ACC112 (cell line): ENCODE data around the gene CHST6.
"Not testable (repeated sequence)": the region's sequence is repeated elsewhere in the genome, so short reads cannot be mapped to it uniquely, and the experiment has no call there.

Experiments used
- H2AFZ ChIP-seq: fragments of 200-600 bp; sonication (generic); one replicate; pipeline ENCODE4 v1.6.0; 2017; ENCODE audit warnings: antibody characterized with exemption, low read length; ENCODE audit not compliant: unreplicated experiment
- H3K27ac ChIP-seq: fragments of 200-600 bp; sonication (generic); 2 replicates; pipeline ENCODE4 v1.5.1; 2014; ENCODE audit warnings: low read depth, mild to moderate bottlenecking, antibody characterized with exemption, low read length, moderate library complexity
- H3K27me3 ChIP-seq: fragments of 200-600 bp; sonication (generic); 2 replicates; pipeline ENCODE4 v1.6.1; 2014; ENCODE audit warnings: mild to moderate bottlenecking, antibody characterized with exemption, low read length, moderate library complexity, mixed read lengths; ENCODE audit not compliant: insufficient read depth
- H3K36me3 ChIP-seq: fragments of 200-600 bp; sonication (generic); 2 replicates; pipeline ENCODE4 v1.6.1; 2016; ENCODE audit warnings: mild to moderate bottlenecking, antibody characterized with exemption, low read length, moderate library complexity, mixed read lengths; ENCODE audit not compliant: insufficient read depth
- H3K4me1 ChIP-seq: fragments of 200-600 bp; sonication (generic); one replicate; pipeline ENCODE4 v1.6.1; 2016; ENCODE audit warnings: low read length, mixed read lengths; ENCODE audit not compliant: insufficient read depth, unreplicated experiment, control insufficient read depth
- H3K4me3 ChIP-seq: fragments of 200-600 bp; sonication (generic); 2 replicates; pipeline ENCODE4 v1.5.1; 2014; ENCODE audit warnings: mild to moderate bottlenecking, low read depth, low read length
- H3K79me2 ChIP-seq: fragments of 200-600 bp; sonication (generic); one replicate; pipeline ENCODE4 v1.6.0; 2016; ENCODE audit warnings: low read length; ENCODE audit not compliant: control insufficient read depth, unreplicated experiment, insufficient read depth

Gene CHST6

DNA sequence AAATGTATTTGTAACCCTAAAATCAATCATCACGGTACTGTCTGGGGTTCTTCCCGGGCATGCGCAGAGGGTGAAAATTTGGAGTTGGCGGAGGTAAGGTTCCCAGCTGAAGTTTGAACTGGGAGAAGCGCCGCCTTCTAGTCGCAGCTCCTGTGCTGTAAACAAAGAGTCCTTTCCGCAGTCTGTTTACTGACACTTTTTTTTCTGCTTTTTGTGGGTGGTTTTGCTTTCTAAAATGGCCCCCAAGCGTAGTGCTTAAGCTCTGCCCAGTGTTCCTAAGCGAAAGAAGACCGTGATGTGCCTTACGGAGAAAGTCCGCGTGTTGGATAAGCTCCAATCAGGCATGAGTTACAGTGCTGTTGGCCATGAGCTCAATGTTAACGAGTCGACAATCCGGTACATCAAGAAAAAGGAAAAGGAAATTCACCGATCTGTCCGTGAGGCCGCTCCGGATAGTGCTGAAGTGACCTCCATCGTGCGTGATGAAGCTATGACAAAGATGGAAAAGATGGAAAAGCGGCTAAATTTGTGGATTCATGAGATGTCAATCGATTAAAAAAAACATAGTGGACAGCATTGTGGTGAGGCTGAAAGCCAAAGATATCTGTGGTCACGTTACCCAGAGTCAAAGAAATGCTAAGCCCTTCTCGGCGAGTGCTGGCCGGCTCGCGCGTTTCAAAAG lies 61.4 kb downstream of the CHST6 start:
- H2AFZ ChIP-seq: peak overlapping the region; percentile 79
- no peaks in the 10 kb centered on the region for H3K27me3 ChIP-seq
- peak overlapping the region; percentile 92 for H3K27ac ChIP-seq
- H3K4me3 ChIP-seq: peak overlapping the region; percentile 91
- peaks cover 11% of the 10 kb centered on the region for H3K4me1 ChIP-seq
- H3K79me2 ChIP-seq: peaks cover 36% of the 10 kb centered on the region
- no peaks in the 10 kb centered on the region for H3K36me3 ChIP-seq

DNA sequence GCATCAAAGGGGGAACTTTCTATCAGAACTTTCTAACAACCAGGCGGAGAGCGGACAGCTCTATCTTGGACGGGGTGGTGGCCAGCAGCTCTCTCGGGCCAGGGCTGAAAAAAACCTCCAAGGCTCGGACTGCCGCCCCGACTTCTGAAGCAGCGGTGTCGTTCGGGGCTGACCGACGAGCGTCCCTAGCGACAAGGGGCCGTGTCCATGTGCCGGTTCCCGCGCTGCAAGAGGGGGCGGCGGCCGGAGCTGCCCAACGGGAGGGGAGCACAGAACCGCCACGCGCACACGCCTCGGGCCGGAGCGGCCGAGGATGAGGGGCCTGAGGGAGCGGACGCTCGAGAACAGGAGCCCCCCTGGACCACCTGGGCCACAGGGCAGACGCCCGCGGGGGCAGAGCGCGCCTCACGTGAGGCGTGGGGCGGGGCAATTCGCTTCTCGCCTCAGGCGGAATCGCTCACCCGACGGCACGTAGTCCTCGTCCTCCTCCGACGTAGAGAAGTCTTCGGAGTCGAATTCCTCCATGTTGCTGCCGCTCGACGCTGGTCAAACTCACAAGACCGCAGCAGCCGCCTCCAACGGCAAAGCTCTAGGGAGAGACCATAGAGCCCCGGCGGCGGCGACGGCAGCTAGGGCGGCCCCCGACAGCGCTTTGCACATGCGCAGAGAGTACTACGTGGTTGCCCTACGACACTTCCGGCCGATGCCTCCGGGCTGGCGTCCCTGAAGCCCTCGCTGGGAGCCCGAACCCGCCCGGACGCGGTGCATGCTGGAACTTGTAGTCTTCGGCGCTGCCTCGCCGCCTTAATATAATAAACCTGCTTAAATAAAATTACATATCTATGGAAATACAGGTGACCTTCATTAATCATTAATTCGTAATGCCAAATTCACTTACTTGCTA lies 62.2 kb downstream of the CHST6 start, which contains the start of gene CFDP1:
CFDP1 (minus strand) TSS at position 676 of the 904 bp plus-strand sequence; CDS start at position 525, 151 bp downstream.
- Histone ChIP-seq H3K79me2 (peaks cover 43% of the 10 kb centered on the region), H3K4me3 (peak within 1 kb of the TSS; percentile 91), H3K36me3 (no peaks in the 10 kb centered on the region), H2AFZ (peak within 1 kb of the TSS; percentile 91), H3K27me3 (no peaks in the 10 kb centered on the region), H3K4me1 (peaks cover 11% of the 10 kb centered on the region), H3K27ac (peak within 1 kb of the TSS; percentile 92)

DNA sequence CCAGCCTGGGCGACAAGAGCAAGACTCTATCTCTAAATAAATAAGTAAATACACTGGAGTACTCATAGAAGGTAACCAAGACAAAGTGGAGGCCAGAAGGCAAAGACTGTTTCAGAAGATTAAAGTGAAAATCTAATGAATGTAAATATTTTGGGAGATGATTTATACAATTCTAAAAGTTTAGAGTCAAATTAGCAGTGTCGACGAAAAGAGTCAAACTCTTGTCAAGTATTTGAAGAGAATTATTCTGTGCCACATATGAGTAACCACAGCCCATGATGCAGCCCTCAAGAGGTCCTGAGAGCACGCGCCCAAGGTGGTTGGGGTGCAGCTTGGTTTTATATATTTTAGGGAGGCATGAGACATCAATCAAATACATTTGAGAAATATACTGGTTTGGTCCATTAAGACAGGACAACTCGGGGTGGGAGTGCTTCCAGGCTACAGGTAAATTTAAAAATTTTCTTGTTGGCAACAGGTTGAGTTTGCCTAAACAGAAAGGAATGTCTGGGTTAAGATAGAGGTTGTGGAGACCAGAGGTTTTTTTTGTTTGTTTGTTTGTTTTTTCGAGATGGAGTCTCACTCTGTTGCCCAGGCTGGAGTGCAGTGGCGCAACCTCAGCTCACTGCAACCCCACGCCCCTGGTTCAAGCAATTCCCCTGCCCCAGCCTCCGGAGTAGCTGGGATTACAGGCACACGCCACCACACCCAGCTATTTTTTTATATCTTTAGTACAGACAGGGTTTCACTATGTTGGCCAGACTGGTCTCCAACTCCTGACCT lies 65.4 kb downstream of the CHST6 start:
- no peak overlapping the region for H3K4me3 ChIP-seq
- no peaks in the 10 kb centered on the region for H3K36me3 ChIP-seq
- no peaks in the 10 kb centered on the region for H3K27me3 ChIP-seq
- H2AFZ ChIP-seq: no peak overlapping the region
- peaks cover 19% of the 10 kb centered on the region for H3K4me1 ChIP-seq
- no peak overlapping the region for H3K27ac ChIP-seq
- peaks cover 65% of the 10 kb centered on the region for H3K79me2 ChIP-seq

DNA sequence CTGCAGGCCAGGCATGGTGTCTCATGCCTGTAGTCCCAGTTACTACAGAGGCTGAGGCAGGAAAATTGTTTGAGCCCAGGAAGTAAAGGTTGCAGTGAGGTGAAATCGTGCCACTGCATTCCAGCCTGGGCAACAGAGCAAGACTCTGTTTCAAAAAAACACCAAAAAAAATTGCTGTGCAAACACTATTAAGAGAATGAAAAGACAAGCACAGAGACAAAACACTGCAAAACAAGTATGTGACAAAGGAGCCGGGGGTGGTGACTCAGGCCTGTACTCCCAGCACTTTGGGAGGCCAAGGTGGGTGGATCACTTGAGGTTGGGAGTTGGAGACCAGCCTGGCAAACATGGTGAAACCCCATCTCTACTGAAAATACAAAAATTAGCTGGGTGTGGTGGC lies 68.7 kb downstream of the CHST6 start:
- not testable (repeated sequence) for H2AFZ ChIP-seq, H3K4me3 ChIP-seq, H3K27ac ChIP-seq, H3K36me3 ChIP-seq, H3K27me3 ChIP-seq
- Histone ChIP-seq H3K79me2 (peaks cover 77% of the 10 kb centered on the region), H3K4me1 (peaks cover 19% of the 10 kb centered on the region)

DNA sequence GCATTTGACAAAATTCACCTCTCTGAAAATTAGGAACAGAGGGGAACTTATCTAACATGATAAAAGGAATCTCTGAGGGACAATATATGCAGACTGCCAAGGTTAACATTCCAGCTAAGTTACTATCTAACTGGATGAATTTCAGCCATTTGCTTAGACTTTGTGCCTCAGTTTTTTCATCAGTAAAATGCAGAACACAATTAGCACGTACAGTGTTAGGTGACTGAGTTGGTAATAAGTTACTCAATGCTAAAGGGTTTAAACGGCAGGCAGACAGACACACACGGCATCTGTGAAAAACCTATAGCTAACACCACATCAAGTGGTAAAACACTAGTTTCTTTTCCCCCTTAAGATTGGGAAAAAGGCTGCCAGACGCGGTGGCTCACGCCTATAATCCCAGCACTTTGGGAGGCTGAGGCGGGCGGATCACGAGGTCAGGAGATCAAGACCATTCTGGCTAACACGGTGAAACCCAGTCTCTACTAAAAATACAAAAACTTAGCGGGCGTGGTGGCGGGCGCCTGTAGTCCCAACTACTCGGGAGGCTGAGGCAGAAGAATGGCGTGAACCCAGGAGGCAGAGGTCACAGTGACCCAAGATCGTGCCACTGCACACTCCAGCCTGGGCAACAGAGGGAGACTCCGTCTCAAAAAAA lies 71.0 kb downstream of the CHST6 start:
- H3K36me3 ChIP-seq, H3K27ac ChIP-seq, H3K27me3 ChIP-seq, H2AFZ ChIP-seq: not testable (repeated sequence)
- Histone ChIP-seq H3K4me3 (peak overlapping the region; percentile 54; the same call in 1 of the 2 replicates), H3K79me2 (peaks cover 78% of the 10 kb centered on the region), H3K4me1 (peaks cover 27% of the 10 kb centered on the region)

DNA sequence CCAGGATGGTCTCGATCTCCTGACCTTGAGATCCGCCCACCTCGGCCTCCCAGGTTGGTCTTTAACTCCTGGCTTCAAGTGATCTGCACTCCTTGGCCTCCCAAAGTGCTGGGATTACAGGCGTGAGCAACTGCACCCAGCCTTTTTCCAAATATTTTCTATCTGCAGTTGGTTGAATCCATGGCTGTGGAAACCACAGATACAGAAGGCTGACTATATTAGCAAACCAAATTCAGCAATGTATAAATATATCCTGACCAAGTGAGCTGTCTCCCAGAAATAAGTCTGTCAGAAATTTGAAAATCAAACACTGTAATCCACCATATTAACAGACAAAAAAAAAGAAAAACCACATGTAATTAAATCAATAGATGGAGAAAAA lies 71.5 kb downstream of the CHST6 start:
- no peaks in the 10 kb centered on the region for H3K36me3 ChIP-seq
- peaks cover 77% of the 10 kb centered on the region for H3K79me2 ChIP-seq
- no peaks in the 10 kb centered on the region for H3K27me3 ChIP-seq
- H2AFZ ChIP-seq: no peak overlapping the region
- H3K4me1 ChIP-seq: peaks cover 27% of the 10 kb centered on the region
- H3K4me3 ChIP-seq: peak overlapping the region; percentile 54; the same call in 1 of the 2 replicates
- no peak overlapping the region for H3K27ac ChIP-seq
